Ovary (tissue), 3 donors: Measurements from ENCODE around the gene ATP6AP1.

Experiments
- POLR2A ChIP-seq: fragments of 450-650 bp; IDR thresholded peaks from one replicate; pipeline ENCODE4 v1.6.1; 2017; ENCODE audit warnings: antibody characterized with exemption, mild to moderate bottlenecking, moderate library complexity
- TF ChIP-seq, protein P1 (sequence below), 3 donors: fragments of 450-650 bp in 2 of 3; fragments of 200-600 bp in 1 of 3; IDR thresholded peaks; one replicate each; pipeline versions ENCODE4 v1.5.1 to v1.8.0; 2016 to 2022; ENCODE audit warnings: antibody characterized with exemption in 3 of 3, mild to moderate bottlenecking in 1 of 3
- donor health status: DM: no; HTN: no; CAD: no.

- TF ChIP-seq, protein P1, sequence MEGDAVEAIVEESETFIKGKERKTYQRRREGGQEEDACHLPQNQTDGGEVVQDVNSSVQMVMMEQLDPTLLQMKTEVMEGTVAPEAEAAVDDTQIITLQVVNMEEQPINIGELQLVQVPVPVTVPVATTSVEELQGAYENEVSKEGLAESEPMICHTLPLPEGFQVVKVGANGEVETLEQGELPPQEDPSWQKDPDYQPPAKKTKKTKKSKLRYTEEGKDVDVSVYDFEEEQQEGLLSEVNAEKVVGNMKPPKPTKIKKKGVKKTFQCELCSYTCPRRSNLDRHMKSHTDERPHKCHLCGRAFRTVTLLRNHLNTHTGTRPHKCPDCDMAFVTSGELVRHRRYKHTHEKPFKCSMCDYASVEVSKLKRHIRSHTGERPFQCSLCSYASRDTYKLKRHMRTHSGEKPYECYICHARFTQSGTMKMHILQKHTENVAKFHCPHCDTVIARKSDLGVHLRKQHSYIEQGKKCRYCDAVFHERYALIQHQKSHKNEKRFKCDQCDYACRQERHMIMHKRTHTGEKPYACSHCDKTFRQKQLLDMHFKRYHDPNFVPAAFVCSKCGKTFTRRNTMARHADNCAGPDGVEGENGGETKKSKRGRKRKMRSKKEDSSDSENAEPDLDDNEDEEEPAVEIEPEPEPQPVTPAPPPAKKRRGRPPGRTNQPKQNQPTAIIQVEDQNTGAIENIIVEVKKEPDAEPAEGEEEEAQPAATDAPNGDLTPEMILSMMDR (IDR thresholded peaks at IDR 0.05): no peak
- no peak for TF ChIP-seq POLR2A
These were observed 2.9 kb downstream of the ATP6AP1 start for GRCh38 chrX:154431341-154431740.
